HG02798 (cell line): ENCODE results near the gene SCD5.
"Not testable (repeated sequence)": the region's sequence is repeated elsewhere in the genome, so short reads cannot be mapped to it uniquely, and the experiment has no call there.

Experiments used
- ATAC-seq: cut with Tn5 transposase; IDR thresholded peaks from one replicate; pipeline ENCODE4 v1.9.1; 2021; ENCODE audit warnings: mild to moderate bottlenecking; ENCODE audit not compliant: unreplicated experiment, poor library complexity

The SCD5 gene

GRCh38 chr4:82798168-82799005 lies at the start of gene SCD5:
SCD5 (minus strand) TSS chr4:82798796; CDS start chr4:82798537, 259 bp downstream.
- ATAC-seq = peak; percentile 95

DNA sequence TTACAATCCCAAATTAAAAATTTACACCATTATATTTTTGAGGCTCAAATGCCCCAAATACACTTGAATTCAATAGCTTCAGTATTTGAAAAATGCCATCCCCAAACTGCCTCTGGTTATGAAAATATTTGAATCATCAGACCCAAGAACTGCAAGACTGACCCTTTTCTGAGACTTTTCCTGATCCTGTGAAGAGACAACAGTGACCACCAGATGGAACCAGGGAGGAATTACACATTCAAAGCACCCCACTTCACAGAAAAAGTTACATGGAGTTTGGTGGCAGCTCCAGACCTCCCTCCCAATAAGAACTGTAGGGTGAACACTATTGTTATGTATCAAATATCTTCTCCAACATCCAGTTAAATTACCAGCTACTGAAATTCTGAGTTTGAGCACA lies 44.0 kb upstream of the SCD5 start:
- no peak for ATAC-seq

GRCh38 chr4:82839624-82840023 lies 41.0 kb upstream of the SCD5 start:
- ATAC-seq = no peak

GRCh38 chr4:82833696-82834313 lies 35.2 kb upstream of the SCD5 start:
- ATAC-seq = no peak

GRCh38 chr4:82833060-82833459 lies 34.5 kb upstream of the SCD5 start:
- ATAC-seq = not testable (repeated sequence)

- ATAC-seq = no peak
Observed at GRCh38 chr4:82825425-82825824, 26.8 kb upstream of the SCD5 start.

- ATAC-seq = no peak
Observed at GRCh38 chr4:82823062-82823461, 24.5 kb upstream of the SCD5 start.

DNA sequence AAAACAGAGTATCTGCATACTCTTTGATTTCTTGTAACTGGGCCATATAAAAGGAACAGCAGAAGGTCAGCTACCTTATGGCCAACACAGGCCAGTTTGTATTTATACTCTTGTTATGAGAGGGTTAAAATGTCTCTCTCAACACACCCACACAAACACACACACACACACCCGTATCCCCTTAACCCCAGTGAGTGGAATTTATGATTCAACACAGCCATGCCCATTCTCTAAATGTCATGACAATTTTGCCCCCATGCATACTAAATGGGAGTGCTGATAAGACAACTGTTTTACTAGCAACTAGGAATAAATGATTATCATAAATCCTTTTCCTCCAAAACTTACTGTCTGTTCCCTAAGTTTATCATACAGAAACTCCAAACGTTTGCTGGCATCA lies 22.1 kb upstream of the SCD5 start:
- no peak for ATAC-seq

DNA sequence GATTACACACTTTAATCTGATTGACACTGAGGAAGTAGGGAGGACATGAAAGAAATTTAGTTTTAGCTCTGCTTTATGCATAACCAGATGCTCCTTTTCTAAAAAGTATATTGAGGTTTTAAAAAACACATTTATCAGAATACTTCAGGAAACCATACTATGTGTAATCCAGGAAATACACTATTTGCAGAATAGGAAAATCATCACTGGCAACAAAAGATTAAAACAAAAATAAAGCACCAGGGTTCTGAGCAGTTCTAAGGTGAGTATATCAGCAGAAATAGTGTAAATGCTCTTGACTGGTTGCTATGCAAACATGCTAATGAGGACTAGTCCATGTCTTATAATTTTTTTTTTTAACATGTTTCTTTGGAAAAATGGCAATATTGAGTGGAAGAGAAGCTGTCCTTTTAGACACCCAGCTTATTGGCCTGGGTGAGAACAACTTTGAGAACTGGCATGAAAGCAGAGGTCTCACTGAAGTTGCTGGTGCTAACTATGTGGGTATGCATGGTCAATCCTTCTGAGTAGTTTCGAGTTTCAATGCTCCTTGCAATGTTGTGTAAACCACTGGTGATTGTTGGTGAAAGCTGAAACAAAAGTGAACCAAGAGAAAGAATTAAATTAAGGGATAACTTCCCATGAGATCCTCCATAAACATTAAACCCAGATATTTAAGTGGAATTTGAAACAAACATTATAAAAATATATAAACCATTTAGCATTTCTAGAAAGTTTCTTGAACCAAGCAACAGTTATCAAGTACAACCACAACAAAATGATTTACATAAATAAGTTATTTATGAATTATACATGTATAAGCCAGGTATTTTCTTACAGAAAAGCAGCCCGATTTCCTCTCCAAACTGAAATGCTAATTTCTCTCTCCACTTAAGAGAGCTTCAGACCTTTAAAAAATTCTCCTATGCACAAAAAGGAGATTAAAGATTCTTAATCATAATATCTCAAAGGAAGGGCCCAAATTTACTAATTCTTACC lies 20.4 kb upstream of the SCD5 start:
- peak; percentile 58 for ATAC-seq

DNA sequence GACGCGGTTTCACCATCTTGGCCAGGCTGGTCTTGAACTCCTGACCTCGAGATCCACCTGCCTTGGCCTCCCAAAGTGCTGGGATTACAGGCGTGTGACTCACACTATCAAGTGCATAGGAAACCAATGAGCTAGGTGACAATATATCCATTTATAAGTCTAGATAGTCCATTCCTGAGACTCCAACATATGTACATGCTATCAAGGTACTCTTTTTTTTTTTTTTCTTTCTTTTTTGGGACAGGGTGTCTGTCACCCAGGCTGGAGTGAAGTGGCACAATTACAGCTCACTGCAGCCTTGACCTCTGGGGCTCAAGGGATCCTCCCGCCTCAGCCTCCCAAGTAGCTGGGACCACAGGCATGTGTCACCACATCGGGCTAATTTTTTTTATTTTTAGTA lies 18.3 kb upstream of the SCD5 start:
- ATAC-seq = not testable (repeated sequence)

GRCh38 chr4:82814034-82814433 lies 15.4 kb upstream of the SCD5 start:
- no peak for ATAC-seq

- no peak for ATAC-seq
Observed at GRCh38 chr4:82811838-82812341, 13.3 kb upstream of the SCD5 start.

- no peak for ATAC-seq
Observed at GRCh38 chr4:82811392-82811791, 12.8 kb upstream of the SCD5 start.

DNA sequence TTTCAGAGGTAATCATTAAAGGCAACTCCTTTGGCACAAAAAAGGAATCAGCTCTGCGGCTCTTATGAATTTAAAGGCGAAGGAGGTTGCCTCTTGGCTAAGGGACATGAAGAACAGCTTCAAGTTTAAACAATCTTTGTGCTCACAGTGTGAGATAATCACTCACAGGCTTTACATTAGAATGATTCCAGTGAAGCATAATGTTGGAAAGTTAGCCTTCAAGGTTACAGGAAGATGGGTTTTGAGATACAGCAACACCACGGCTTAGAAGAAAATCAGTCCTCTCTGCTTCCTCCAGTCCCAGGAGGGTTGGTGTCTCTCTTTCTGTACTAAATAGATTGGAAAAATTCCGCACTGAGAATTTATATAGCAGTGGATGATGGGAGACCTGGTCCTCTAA lies 11.6 kb upstream of the SCD5 start:
- no peak for ATAC-seq

DNA sequence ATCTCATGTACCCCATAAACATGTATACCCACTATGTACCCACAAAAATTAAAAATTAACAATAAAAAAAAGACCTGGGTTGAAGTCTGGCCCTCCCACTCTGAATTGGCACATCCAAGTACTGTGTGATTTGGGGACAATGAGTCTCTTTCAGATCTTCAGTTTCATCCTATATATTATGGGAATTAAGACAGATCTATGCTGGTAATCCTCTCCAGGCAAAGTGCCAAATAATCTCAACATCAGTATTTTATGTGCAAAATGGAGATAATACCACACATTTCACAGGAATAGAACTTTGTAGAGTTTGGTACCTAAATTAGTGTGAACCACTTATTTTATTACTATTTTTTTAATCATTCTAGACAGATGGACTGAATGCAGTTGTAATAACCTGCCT lies 11.0 kb upstream of the SCD5 start:
- no peak for ATAC-seq

GRCh38 chr4:82803746-82804145 lies 5.2 kb upstream of the SCD5 start:
- ATAC-seq = no peak

DNA sequence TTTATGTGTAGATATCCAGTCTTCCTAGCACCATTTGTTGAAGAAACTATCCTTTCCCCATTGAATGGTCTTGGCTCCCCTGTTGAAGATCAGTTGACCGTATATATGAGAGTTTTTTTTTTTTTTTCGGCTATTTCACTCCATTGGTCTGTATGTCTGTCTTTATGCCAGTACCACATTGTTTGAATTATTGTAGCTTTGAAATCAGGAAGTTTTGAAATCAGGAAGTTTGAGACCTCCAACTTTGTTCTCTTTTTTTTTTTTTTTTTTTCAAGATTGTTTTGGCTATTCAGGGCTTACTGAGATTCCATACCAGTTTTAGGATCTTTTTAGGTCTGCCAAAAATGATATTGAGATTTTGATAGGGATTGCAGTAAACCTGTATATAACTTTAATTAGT lies 4.3 kb upstream of the SCD5 start:
- no peak for ATAC-seq

DNA sequence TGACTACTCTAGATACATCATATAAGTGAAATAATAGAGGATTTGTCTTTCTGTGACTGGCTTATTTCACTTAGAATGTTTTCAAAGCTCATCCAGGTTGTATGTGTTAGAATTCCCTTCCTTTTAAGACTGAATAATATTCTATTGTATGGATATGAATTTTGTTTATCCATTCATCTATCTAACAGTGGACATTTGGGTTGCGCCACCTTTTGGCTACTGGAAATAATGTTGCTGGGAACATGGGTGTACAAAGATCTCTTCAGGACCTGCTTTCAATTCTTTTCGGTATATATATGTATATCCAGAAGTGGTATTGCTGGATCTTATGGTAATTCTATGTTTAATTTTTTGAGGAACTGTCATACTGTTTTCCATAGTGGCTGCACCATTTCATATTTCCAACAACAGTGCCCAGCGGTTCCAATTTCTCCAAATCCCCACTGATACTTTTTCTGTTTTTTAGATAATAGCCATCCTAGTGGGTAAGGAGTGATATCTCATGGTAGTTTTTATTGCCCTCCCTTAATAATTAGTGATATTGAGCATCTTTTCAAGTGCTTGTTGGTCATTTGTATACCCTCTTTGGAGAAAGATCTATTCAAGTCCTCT lies 3.4 kb upstream of the SCD5 start:
- no peak for ATAC-seq

DNA sequence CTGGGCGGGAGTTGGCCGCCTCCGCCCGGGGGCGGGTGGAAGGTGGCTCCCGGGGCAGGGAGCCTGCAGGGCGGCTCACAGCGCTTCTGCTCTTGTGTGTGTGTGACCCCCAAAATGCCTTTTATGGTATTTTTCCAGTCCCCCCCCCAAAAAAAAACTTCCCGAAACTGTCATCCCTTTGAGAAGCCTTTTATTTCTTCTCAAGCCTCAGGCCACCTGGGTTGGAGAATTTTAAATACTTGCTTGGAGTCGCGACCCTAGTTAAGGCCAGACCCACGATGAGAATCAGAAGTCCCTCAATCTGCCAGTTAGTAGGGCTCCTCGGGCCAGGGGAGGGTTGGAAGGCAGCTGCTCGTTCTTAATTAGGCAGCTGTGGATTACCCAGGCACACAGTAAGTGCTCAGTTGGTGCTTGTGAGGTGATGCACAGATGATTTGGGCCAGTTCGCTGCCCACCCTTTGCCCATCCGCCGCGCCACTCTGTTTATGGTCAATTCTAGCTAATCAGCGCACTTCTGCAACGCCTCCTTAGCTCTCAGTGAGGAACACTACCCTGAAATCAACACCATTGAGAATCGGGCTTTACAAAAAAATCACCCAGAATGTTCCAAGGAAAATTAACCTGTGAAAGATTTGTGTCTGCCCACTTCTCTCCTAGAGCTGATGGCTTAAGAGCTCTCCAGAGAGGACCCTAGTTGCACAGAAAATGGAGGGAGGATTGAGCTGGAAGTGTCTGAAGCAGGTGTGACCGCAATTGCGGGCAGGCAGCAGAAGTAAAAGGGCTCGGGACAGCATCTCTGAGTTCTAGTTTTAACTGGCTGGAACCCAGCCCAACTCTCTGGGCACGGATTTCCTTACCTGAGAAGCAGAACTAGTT lies 648 bp upstream of the SCD5 start:
- no peak for ATAC-seq
